GM19372 (cell line): ENCODE results near the gene STK38L.
"Not testable (repeated sequence)": the region's sequence is repeated elsewhere in the genome, so short reads cannot be mapped to it uniquely, and the experiment has no call there.

Source experiments
- ATAC-seq: cut with Tn5 transposase; IDR thresholded peaks from one replicate; pipeline ENCODE4 v1.9.1; 2021; ENCODE audit warnings: mild to moderate bottlenecking, low read depth, moderate library complexity; ENCODE audit not compliant: unreplicated experiment

STK38L gene

GRCh38 chr12:27221625-27222387 lies 22.3 kb upstream of the STK38L start:
- peak; percentile 70 for ATAC-seq

DNA sequence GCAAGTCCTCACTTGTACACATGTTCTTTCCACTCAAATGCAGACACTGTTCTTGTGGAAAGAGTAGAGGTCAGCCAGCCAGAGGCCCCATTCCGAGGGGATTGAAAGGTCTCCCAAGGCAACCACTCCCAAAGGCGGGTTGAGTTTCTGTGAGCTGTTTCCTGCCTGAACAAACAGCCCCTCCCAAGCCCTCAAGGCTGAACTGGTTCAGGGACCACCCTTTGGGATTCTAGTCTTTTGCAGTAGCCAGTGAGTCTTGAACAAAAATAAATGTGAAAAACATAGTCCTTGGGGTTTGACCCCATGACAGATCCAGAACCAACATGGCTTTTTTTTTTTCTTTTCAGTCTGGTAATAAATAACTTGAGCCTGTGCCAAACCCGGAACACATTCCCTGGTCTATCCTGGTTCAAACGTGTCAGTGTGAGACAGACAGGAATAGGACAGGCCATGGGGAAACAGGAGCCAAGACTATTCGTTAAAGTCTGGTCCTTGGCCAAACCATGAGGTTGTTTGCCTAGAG lies 17.6 kb upstream of the STK38L start:
- no peak for ATAC-seq

DNA sequence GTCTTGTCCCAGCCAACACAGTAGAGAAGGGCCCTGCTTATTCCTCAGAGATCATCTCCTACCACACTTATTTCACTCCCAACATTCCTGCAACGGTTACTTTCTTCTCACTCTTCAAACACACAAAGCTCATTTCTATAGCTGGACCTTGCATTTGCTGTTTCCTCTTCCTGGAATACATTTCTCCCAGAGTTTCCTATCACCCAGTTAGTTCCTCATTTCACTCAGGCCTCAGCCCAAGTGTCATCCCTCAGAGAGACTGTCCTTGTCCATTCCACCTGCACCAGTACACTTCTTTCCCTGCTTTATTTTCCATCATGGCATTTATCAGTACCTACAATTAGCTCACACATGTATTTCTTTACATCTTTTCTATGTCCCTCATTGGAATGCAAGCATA lies 14.7 kb upstream of the STK38L start:
- ATAC-seq, result no peak

- not testable (repeated sequence) for ATAC-seq
Observed at GRCh38 chr12:27231374-27231773, 12.7 kb upstream of the STK38L start.

DNA sequence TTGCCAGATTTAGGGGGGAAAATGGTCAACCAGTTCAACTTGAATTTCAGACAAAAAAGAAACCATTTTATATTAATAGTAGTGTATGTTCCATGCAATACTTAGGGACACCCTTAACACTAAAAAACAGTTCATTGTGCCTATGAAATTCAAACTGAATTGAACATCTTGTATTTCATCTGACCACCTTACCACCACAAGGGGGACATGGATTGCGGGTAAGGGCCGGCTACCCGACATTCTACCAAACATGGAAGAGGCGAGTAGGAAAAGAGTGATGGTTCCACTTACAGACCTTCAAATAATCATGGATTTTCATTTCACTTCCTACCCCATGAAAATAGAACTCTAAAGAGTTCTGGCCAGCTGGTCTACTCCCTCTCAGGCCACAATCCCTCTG lies 10.3 kb upstream of the STK38L start:
- ATAC-seq, result no peak

- ATAC-seq, result no peak
Observed at GRCh38 chr12:27236498-27236897, 7.6 kb upstream of the STK38L start.

DNA sequence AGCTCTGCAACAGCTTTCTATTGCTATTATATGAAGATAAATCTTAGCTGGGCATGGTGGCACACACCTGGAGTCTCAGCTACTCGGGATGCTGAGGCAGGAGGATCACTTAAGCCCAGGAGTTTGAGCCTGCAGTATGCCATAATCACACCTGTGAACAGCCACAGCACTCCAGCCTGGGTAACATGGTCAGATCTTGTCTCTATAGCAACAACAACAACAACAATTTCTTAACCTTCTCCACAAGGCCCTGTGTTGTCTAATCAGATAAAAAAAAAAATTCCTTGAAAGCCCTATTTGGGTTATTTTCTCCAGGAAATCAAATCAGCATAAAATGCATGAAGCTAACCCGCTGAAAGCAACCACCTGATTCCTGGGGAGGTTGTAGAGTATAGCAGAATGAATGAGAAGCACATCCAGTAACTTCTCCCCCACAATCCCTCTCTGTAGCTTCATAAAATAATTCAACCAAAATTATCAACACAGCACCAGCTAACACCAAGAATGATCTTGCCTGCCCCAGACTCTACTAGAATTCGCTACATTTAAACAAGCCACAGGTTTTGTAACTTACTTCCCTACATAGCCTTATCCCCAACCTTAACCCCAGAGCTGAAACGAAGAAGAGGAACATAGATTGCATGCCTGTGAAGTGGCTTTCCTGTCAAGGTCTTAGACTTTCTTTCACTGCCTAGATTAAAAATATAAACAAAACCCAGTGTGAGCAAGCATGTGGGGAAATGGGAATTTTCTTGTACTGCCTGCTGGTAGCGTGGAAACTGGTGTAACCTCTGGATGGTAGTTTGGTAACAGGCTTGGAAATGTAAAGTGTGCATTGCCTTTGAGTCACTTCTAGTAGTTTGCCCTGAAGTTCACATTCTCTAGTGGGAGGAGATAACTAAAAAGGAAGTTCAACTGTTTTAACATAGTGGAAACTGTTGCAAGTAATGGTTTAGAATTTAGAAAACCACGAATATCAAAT lies 6.0 kb upstream of the STK38L start:
- ATAC-seq, result peak; percentile 65

- ATAC-seq, result no peak
Observed at GRCh38 chr12:27243006-27243405, 1.1 kb upstream of the STK38L start.

- no peak for ATAC-seq
Observed at GRCh38 chr12:27244689-27245488, 803 bp downstream of the STK38L start.

GRCh38 chr12:27246141-27246540 lies 2.1 kb downstream of the STK38L start:
- no peak for ATAC-seq

GRCh38 chr12:27246774-27247173 lies 2.7 kb downstream of the STK38L start:
- ATAC-seq, result no peak

GRCh38 chr12:27252934-27253333 lies 8.8 kb downstream of the STK38L start:
- ATAC-seq, result no peak

DNA sequence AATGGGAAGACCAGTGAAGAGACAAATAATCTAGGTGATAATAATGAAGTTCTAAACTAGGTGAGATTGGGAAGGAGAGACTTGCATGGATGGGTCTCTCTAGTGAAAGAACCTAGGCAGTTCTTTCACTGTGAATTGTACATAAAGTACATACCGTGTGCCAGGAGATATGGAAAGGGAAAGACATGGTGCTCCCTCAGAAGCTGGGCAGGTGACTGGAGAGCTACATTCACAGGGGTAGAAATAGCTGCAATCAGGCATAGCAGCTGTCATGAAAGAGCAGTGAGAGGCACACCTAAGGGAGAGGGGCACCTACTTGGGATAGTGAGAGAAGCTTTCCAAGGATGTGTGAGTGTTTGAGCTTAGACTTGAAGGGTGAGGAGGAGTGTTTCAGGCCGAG lies 9.3 kb downstream of the STK38L start:
- no peak for ATAC-seq

DNA sequence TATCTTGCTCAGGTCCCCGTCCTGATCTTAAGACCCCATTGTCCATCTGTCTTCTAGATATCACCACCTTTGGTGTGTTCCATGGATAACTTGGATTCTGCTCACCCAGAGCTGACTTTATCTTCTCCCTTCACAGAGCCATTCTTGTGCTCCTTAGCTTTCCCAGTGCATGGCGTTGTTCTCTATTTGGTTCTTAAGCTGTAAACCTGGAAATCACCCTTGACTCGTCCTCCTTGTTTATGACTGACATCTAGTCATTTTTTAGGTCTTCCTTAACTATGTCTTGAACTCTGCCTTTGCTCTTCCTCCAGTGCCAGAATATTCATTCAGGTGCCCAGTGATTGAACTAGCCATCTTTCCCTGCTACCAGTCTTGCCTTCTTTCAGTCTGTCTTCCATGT lies 11.7 kb downstream of the STK38L start:
- ATAC-seq, result no peak

DNA sequence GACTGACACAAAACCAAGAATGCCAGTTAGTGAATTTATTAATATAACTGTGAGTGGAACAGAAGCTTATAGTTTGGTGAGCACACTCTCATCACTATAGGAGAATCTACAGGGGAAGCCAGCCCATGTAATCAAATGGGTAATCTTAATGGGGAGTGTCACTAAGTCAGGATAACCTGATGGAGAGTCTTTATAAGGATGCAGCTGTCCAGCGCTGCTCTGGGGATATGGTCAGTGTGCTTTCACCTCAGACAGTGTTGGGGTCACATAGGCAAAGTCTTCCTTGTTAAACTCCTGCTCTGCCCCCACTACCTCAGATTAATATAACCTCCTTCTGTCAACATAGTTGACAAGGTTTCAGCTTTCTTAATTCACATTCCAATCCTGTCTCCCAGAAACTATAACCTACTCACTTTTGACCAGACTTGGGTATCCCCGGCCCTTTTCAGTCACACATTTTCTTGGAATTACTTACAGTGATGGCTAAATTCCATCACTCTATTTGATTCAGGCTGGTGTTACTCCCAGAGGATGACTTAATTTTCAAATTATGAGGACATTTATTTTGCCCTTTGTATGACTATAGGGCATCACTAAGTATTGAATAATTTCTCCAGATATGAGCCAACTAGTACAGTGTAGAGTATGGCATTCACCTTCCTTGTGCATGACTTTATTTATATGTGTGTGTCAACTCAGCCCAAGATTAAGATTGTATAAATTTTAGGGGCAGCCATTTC lies 13.2 kb downstream of the STK38L start:
- ATAC-seq, result no peak

DNA sequence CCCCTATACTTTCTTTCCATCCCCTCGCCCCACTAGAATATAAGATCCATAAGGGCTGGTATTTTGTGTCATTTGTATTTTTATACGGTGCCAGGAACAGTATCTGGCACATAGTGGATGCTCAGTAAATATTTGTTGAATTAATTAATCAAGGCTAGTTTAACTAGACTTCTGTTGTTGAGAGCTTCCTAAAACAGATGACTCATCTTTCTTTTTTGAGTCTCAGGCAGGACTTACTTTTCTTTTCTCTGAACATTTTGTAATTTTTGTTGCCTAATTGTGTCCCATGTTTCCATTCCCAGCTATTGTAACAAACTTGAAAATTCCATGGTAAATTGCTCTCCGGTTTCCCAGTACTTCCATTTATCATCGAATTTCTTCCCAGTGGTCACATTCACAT lies 16.7 kb downstream of the STK38L start:
- ATAC-seq, result no peak

- no peak for ATAC-seq
Observed at GRCh38 chr12:27261866-27262265, 17.8 kb downstream of the STK38L start.

GRCh38 chr12:27270148-27270547 lies 26.1 kb downstream of the STK38L start:
- ATAC-seq, result no peak

GRCh38 chr12:27271206-27271605 lies 27.1 kb downstream of the STK38L start:
- ATAC-seq, result no peak
